HepG2 (cell line): ENCODE measurements around the gene AGTRAP. TPM values are rescaled to one million over a fixed set of nuclear protein-coding genes. Genes with fewer than 3 reads are reported as not detected.

Experiments
- ATAC-seq: fragments of 200-7000 bp; cut with Tn5 transposase; 3 replicates; pipeline ENCODE4 v1.9.1; 2020; ENCODE audit warnings: mild to moderate bottlenecking, moderate library complexity
- BruUV-seq: library from RNA; stranded (reverse); fragments of 400-500 nt; replicated peaks from 2 replicates; lab custom pipeline; 2021; lab: Mats Ljungman, UMichigan
- CTCF ChIA-PET: fragments of 300-600 bp; formaldehyde crosslinking; extraction: SDS; loops from one replicate; lab custom pipeline; 2021; ENCODE audit warnings: low total read pairs, inconsistent platforms, low intra/inter-chr PET ratio; lab: Yijun Ruan, JAX
- POLR2A ChIA-PET: fragments of 350-600 bp; sonication (Branson Sonifier 250); formaldehyde crosslinking; loops from one replicate; lab custom pipeline; 2020; ENCODE audit warnings: antibody characterized with exemption, inconsistent platforms; lab: Yijun Ruan, JAX
- DNase-seq: peaks from one replicate; pipeline ENCODE4 v3.0.0-alpha.2; 2015; ENCODE audit warnings: low spot score
- FAIRE-seq: peaks from 3 replicates; lab custom pipeline; 2011; peaks lifted over from hg19 to GRCh38; lab: Jason Lieb, UNC
- H2AFZ ChIP-seq: one replicate; pipeline ENCODE4 v1.6.1; 2011; ENCODE audit warnings: low read length, inconsistent platforms
- H3K27ac ChIP-seq: fragments of 300-600 bp; 3 replicates; pipeline ENCODE4 v1.8.0; 2011; ENCODE audit warnings: mixed run types, mild to moderate bottlenecking, mixed read lengths, low read length, inconsistent platforms; ENCODE audit not compliant: insufficient read depth; ENCODE audit errors: extremely low read length
- H3K27me3 ChIP-seq, 2 experiments: fragments of 200-600 bp in 1 of 2; 2 replicates in 1 of 2; 3 replicates in 1 of 2; pipeline versions ENCODE4 v1.6.0 to v1.8.0; 2011; ENCODE audit warnings: low read length in 2 of 2, mild to moderate bottlenecking in 2 of 2, moderate library complexity in 2 of 2, inconsistent platforms in 1 of 2; ENCODE audit not compliant: insufficient read depth in 2 of 2, control insufficient read depth in 1 of 2
- H3K36me3 ChIP-seq, 2 experiments: fragments of 200-600 bp in 1 of 2; replicated peaks in 1 of 2; 2 replicates in 1 of 2; 3 replicates in 1 of 2; pipeline versions ENCODE4 v1.5.1 to v1.8.0; 2011; ENCODE audit warnings: low read length in 2 of 2, inconsistent platforms in 1 of 2; ENCODE audit not compliant: insufficient read depth in 2 of 2, control insufficient read depth in 1 of 2
- H3K4me1 ChIP-seq: 2 replicates; pipeline ENCODE4 v1.5.1; 2012; ENCODE audit warnings: low read length, inconsistent platforms; ENCODE audit not compliant: insufficient read depth
- H3K4me2 ChIP-seq: 2 replicates; pipeline ENCODE4 v1.6.0; 2011; ENCODE audit warnings: low read depth, low read length, inconsistent platforms
- H3K4me3 ChIP-seq, 3 experiments: fragments of 200-600 bp in 1 of 3; sonication (generic), shearing (Covaris generic) in 1 of 3; replicated peaks in 1 of 3; 2 replicates each; pipeline ENCODE4 v1.5.1; 2011 to 2016; ENCODE audit warnings: low read length in 3 of 3, inconsistent platforms in 2 of 3, low read depth in 2 of 3, mild to moderate bottlenecking in 2 of 3, control low read depth in 1 of 3, mixed read lengths in 1 of 3; ENCODE audit not compliant: insufficient read depth in 1 of 3
- H3K79me2 ChIP-seq: one replicate; pipeline ENCODE4 v1.6.1; 2011; ENCODE audit warnings: low read length, inconsistent platforms; ENCODE audit not compliant: insufficient read depth
- H3K9ac ChIP-seq: 2 replicates; pipeline ENCODE4 v1.6.0; 2011; ENCODE audit warnings: mild to moderate bottlenecking, low read depth, low read length, inconsistent platforms; ENCODE audit not compliant: insufficient read depth
- H3K9me3 ChIP-seq: 2 replicates; pipeline ENCODE4 v1.5.1; 2012; ENCODE audit warnings: mild to moderate bottlenecking, low read length
- H4K20me1 ChIP-seq: 2 replicates; pipeline ENCODE4 v1.6.0; 2011; ENCODE audit warnings: inconsistent platforms, mild to moderate bottlenecking, low read length, moderate library complexity; ENCODE audit not compliant: insufficient read depth
- BRD4 ChIP-seq: sonication (generic); formaldehyde crosslinking; IDR thresholded peaks from 2 replicates; pipeline ENCODE4 v1.4.0; 2020; ENCODE audit warnings: missing genetic modification reagents
- IKZF4 ChIP-seq: sonication (generic); formaldehyde crosslinking; IDR thresholded peaks from 2 replicates; pipeline ENCODE4 v1.5.1; 2020; ENCODE audit warnings: borderline replicate concordance, mild to moderate bottlenecking, low read depth, missing genetic modification reagents; ENCODE audit errors: not compliant biosample characterization
- MYNN ChIP-seq: sonication (generic); formaldehyde crosslinking; IDR thresholded peaks from 2 replicates; pipeline ENCODE4 v1.4.0; 2020; ENCODE audit warnings: mild to moderate bottlenecking, low read depth, missing genetic modification reagents
- PAX8 ChIP-seq: sonication (generic); formaldehyde crosslinking; IDR thresholded peaks from 2 replicates; pipeline ENCODE4 v1.8.0; 2022; ENCODE audit warnings: mild to moderate bottlenecking, missing genetic modification reagents, borderline replicate concordance
- TBX2 ChIP-seq: sonication (generic); formaldehyde crosslinking; IDR thresholded peaks from 2 replicates; pipeline ENCODE4 v1.5.0; 2020; ENCODE audit warnings: missing genetic modification reagents, mild to moderate bottlenecking, borderline replicate concordance
- ZNF510 ChIP-seq: sonication (generic); formaldehyde crosslinking; IDR thresholded peaks from 2 replicates; pipeline ENCODE4 v1.4.0; 2020; ENCODE audit warnings: low read depth, mild to moderate bottlenecking, missing genetic modification reagents
- ZNF670 ChIP-seq: sonication (generic); formaldehyde crosslinking; IDR thresholded peaks from 2 replicates; pipeline ENCODE4 v1.8.0; 2022; ENCODE audit warnings: mild to moderate bottlenecking, missing genetic modification reagents, borderline replicate concordance
- WGBS: methylation state at CpG from one replicate; pipeline ENCODE4 v1.1.6; 2017; ENCODE audit warnings: low lambda C conversion rate; 5-methylcytosine and 5-hydroxymethylcytosine counted together
- in situ Hi-C: cut with HindIII; loops from 2 replicates; pipeline ENCODE4 v1.10.0; 2017; ENCODE audit warnings: low pct_unique_long_range_greater_than_20kb; ENCODE audit not compliant: extremely low pct_ligation_motif_present
- intact Hi-C: fragments of 100-400 bp; cut with micrococcal nuclease; formaldehyde crosslinking; loops from one replicate; pipeline ENCODE4 v1.10.0; 2022; ENCODE audit not compliant: unreplicated experiment
- polyA plus RNA-seq, 8 experiments: library from polyadenylated mRNA; depleted of rRNA in 3 of 8; stranded (reverse) in 7 of 8; unstranded in 1 of 8; fragments of >200 nt; fragmentation: Illumina TruSeq in 4 of 8; extraction: Trizol in 4 of 8; gene quantifications; 2 replicates each; pipeline versions ENCODE4 v1.2.1 to v1.2.3, GENCODE V29; 2011 to 2016; ENCODE audit warnings: low read depth in 4 of 8, missing spikeins in 1 of 8, mixed read lengths in 1 of 8; ENCODE audit not compliant: insufficient read depth in 1 of 8
- total RNA-seq, 5 experiments: library from RNA; depleted of rRNA; stranded (reverse); fragments of >200 nt; fragmentation: Illumina TruSeq; extraction: Trizol; gene quantifications; 2 replicates each; pipeline ENCODE4 v1.2.3, GENCODE V29; 2016; ENCODE audit warnings: low read depth in 1 of 5

The AGTRAP gene
- total and polyA plus RNA-seq, 2 of the 13 experiments (the other 11 are each of a cell fraction or from before 2014, with no cell fraction given) = 28.3 to 32.0 TPM

DNA sequence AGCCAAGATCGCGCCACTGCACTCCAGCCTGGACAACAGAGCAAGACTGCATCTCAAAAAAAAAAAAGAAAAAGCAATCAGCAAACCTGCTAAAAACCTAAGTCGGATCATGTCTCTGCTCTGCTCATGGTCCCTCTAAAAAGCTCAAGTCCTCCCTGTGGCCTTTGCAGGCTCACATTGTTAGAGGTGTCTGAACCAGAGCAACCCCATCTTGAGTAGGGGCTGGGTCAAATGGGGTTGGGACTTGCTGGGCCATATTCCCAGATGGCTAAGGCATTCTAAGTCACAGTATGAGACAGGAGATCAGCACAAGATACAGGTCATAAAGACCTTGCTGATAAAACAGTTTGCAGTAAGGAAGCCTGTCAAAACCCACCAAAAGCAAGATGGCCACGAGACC, 47.4 kb upstream of the AGTRAP start:
- no peak for TF ChIP-seq PAX8 (CRISPR knock-in tag)
- no peak for TF ChIP-seq BRD4 (CRISPR knock-in tag)
- no peak for TF ChIP-seq TBX2
- TF ChIP-seq IKZF4 (CRISPR knock-in tag) = no peak
- TF ChIP-seq MYNN = no peak
- TF ChIP-seq ZNF670 (CRISPR knock-in tag) = no peak
- no peak for TF ChIP-seq ZNF510 (CRISPR knock-in tag)
- TF ChIP-seq, all 625 proteins: peak for 0
- Histone ChIP-seq H3K4me1 (peaks cover 15% of the 10 kb centered on the region), H3K27ac (no peak overlapping the region), H3K9ac (no peak overlapping the region), H3K79me2 (no peaks in the 10 kb centered on the region), H3K4me3 (no peak overlapping the region), H2AFZ (no peak overlapping the region), H3K27me3 (peaks cover 10 to 67% of the 10 kb centered on the region in 2 experiments), H3K4me2 (no peak overlapping the region), H4K20me1 (no peaks in the 10 kb centered on the region), H3K9me3 (no peaks in the 10 kb centered on the region), H3K36me3 (no peaks in the 10 kb centered on the region)
- ChIA-PET POLR2A (no interaction called here), CTCF (no interaction called here)
- FAIRE-seq = no peak
- no TSS peak for BruUV-seq
- no peak for DNase-seq
- no peak for ATAC-seq
- intact Hi-C loops = no loop called here
- 42% methylated on average over 4 of the region's 4 CpGs for WGBS
- in situ Hi-C loops = no loop called here
